Activated CD4-positive, alpha-beta T cell treated with anti-CD3 and anti-CD28 coated beads, Interleukin-2, amount 50 U/mL, for 16 hours (primary cell): ENCODE measurements around the gene TUBGCP6.
A peak's percentile ranks its signal among the peaks of the same experiment; 100 is the strongest.
"Not testable (repeated sequence)": the region's sequence is repeated elsewhere in the genome, so short reads cannot be mapped to it uniquely, and the experiment has no call there.

ENCODE experiments used
- DNase-seq: peaks from one replicate; pipeline ENCODE4 v3.0.0-alpha.2; 2020

TUBGCP6 gene

DNA sequence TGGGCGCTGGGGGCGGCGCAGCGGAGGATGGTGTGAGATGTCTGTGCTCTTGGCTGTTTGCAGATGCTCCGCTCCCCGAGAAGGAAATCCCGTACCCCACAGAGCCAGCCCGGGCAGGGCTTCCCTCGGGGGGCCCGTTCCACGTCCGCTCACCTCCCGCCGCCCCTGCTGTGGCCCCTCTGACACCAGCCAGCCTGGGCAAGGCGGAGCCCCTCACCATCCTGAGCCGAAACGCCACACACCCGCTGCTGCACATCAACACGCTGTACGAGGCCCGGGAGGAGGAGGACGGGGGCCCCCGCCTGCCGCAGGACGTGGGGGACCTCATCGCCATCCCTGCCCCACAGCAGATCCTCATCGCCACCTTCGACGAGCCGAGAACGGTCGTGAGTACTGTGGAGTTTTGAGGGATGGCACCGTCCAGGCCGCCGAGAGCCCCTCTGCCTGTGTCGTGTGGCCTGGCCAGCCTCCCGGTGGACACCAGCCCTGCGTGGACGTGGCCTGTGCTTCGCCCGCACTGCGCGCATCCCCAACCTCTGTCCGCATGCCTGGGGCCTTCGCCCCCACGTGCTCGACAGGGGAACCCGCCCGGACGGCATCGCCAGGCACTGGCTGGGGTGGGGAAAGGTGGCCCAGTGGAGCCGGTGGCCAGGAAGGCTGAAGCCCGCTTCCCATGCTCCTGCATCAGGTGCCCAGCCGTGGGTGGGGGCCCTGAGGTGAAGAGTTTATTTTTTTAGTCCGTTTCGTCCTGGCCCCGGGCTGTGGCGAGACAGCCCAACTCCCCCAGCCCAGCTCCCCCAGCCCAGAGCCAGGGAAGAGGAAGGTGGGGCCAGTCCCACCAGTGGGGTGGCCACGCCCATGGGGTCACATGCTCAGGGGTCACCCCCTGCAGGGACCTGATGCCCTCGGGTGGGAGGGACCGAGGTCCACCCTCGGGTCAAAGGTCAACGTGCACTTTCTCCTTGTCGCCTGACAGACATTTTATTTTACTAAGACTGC lies 65.7 kb downstream of the TUBGCP6 start:
- DNase-seq: no peak

DNA sequence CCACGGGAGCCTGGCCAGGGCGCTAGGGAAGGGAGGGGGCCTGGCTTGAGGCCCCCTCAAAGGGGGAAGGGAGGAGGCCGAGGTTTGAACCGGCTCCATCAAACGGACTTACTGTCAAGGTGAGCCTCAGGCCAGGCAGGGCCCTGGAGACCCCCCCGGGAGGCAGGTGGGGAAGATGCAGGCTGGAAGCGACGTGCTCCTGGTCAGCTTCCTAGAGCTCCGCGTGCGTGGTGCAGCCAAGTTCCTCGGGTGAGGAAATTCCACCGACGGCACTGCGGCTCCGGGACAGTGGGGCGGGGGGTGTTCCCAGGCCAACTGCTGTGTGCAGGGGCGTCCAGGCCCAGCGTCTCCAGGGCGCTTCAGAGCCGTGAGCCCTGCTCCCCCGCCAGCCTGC lies 66.4 kb downstream of the TUBGCP6 start:
- no peak for DNase-seq

- no peak for DNase-seq
These were observed 67.0 kb downstream of the TUBGCP6 start for GRCh38 chr22:50177537-50178470.

DNA sequence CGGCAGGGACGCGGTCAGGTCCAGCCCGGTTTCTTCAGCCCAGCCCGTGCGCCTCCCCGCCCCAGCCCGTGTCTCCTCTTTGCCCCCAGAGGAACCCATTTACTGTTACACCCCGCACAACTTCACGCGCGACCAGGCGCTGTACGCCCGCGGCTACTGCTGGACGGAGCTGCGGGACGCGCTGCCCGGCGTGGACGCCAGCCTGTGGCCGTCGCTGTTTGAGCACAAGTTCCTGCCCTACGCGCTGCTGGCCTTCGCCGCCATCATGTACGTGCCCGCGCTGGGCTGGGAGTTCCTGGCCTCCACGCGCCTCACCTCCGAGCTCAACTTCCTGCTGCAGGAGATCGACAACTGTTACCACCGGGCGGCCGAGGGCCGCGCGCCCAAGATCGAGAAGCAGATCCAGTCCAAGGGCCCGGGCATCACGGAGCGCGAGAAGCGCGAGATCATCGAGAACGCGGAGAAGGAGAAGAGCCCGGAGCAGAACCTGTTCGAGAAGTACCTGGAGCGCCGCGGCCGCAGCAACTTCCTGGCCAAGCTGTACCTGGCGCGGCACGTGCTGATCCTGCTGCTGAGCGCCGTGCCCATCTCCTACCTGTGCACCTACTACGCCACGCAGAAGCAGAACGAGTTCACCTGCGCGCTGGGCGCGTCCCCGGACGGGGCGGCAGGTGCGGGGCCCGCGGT lies 67.8 kb downstream of the TUBGCP6 start:
- no peak for DNase-seq

DNA sequence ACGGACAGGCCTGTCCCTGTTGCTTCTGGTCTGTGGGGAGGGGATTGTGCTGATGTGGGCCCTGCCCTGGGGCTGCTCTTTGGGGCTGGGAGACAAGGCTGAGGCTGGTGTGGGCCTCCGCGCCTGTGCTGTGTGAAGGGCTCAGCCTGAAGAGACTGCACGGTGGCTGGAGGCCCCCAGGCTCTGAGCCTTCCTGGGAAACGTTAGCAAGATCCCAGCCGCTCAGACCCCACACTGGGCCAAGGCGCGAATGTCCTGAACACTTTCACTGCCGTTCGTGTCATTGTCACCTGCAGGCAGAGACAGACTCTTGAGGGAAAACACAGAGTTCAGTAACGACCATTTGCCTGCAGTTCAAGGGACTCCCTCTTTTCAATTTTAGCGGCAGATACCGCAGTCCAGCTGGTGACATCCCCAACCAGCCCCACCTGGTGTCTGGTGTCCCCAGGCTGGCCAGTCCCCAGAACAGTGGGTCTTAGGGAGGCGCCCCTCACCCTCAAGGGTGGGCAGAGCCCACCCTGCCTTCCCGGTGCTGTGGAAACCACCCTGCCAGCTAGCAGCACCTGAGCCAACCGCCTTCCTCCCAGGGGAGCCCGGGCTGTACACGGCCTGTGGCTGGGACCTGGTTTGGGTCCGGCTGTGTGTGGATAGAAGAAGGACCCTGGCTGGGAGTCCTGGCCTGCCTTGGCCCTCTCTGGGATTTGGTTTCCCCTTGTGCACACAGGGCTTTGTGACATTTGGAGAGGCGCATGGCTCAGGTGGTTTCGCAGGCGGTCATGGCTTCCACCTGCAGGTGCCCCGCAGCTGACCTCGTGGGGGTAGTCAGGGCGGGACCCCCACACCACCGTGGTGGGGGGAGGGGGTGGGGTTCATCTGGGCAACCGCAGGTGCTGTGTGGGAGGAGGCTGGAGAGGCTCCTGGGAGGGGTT lies 68.6 kb downstream of the TUBGCP6 start:
- no peak for DNase-seq

GRCh38 chr22:50175191-50175461 lies 69.7 kb downstream of the TUBGCP6 start:
- DNase-seq: no peak

GRCh38 chr22:50174382-50175190 lies 70.2 kb downstream of the TUBGCP6 start:
- no peak for DNase-seq

DNA sequence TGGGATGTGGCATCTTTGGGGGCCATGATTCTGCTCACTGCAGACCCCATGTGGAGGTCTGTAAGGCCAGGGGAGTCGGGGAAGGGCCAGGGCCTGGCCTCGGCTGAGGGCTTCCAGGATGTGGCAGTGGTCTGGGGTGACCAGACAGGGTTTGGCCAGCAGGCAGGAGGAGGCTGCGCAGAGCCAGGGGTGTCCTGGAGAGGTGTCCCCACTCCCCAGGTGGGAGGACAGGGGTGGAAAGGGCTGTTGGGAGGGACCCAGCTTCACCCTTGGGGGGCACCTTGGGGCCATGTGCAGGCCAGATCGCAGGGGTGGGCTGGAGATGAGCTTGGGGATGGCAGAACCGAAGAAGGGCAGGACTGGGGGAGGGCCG lies 70.9 kb downstream of the TUBGCP6 start:
- no peak for DNase-seq

DNA sequence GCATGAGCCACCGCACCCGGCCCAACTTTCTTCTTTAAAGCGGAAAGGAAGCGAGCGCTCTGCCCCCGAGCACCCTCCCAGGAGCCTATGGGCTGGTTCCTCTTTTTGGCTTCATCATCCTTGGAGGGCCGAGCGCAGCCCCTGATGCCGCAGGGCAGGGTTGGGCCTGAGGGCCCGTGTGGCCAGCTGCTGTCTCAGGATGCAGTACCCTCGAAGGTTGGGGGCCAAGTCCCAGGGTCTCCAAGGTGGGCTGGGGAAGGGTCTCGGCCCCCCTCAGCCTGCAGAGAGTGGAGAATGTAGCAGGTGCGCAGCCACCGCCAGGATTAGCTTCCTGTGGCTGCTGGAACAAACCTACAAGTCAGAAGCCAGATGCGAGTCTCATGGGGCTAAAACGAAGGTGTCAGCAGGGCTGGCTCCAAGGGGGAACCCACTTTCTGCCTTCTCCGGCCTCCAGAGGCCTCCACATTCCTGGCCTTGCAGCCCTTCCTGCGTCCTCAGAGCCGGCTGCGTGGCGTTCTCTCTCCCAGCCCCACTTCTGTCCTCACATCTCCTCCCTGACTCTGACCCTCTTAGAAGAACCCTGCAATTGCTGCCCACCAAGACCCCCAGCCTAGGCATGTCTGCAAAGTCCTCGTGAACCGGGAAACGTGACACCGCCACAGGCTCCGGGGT lies 71.4 kb downstream of the TUBGCP6 start:
- no peak for DNase-seq

GRCh38 chr22:50171965-50172421 lies 72.8 kb downstream of the TUBGCP6 start:
- no peak for DNase-seq

GRCh38 chr22:50171319-50171964 lies 73.4 kb downstream of the TUBGCP6 start:
- no peak for DNase-seq

GRCh38 chr22:50170453-50171318 lies 74.1 kb downstream of the TUBGCP6 start, which contains the start of gene PANX2:
TSS of gene PANX2 (plus strand) at chr22:50170731. CDS start at chr22:50170731, 0 bp downstream.
- no peak for DNase-seq

GRCh38 chr22:50169774-50170341 lies 75.0 kb downstream of the TUBGCP6 start:
- peak; percentile 75 for DNase-seq

- DNase-seq: no peak
These were observed 75.6 kb downstream of the TUBGCP6 start for GRCh38 chr22:50169181-50169759.

- not testable (repeated sequence) for DNase-seq
These were observed 76.2 kb downstream of the TUBGCP6 start for GRCh38 chr22:50168490-50169180.

GRCh38 chr22:50167689-50168489 lies 76.9 kb downstream of the TUBGCP6 start:
- DNase-seq: no peak
